ENCODE measurements around the gene TANGO6.

TANGO6 gene

GRCh38 chr16:68920349-68920748 is 77.0 kb downstream of the TANGO6 start:
- no peak for TF ChIP-seq CTCF (IDR thresholded peaks at IDR 0.05)
- H3K27ac ChIP-seq: no peak overlapping the region
- no peaks in the 10 kb centered on the region for H3K4me1 ChIP-seq (ENCODE audit: control insufficient read depth in 1 of 2, insufficient read depth in 1 of 2, low read depth in 1 of 2, low read length in 1 of 2)
- peaks cover 20% of the 10 kb centered on the region for H3K36me3 ChIP-seq
- no peaks in the 10 kb centered on the region for H3K9me3 ChIP-seq
- H3K4me3 ChIP-seq (ENCODE audit: low read depth in 1 of 2, low read length in 1 of 2): no peak overlapping the region
- no peaks in the 10 kb centered on the region for H3K27me3 ChIP-seq

GRCh38 chr16:68921637-68922036 is 78.3 kb downstream of the TANGO6 start:
- no peak for TF ChIP-seq CTCF (IDR thresholded peaks at IDR 0.05)
- Histone ChIP-seq H3K36me3 (peaks cover 21% of the 10 kb centered on the region), H3K4me3 (ENCODE audit: low read depth in 1 of 2, low read length in 1 of 2) (no peak overlapping the region), H3K9me3 (no peaks in the 10 kb centered on the region), H3K27ac (no peak overlapping the region), H3K4me1 (ENCODE audit: control insufficient read depth in 1 of 2, insufficient read depth in 1 of 2, low read depth in 1 of 2, low read length in 1 of 2) (no peaks in the 10 kb centered on the region), H3K27me3 (no peaks in the 10 kb centered on the region)

DNA sequence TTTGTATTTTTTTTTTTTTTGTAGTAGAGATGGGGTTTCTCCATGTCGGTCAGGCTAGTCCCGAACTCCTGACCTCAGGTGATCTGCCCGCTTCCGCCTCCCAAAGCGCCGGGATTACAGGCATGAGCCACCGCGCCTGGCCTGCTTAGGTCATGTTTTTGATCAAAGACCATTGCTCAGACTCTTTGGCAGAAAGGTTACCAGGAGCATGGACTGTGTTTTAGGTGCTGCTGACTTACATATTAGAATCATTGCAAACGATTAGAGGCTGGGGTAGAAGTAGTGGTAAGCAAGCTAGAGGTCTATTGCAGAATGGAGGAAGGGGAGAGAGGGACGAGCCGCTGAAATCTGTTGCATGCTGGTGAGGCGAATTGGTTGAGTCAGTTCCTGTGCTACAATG is 79.8 kb downstream of the TANGO6 start:
- peaks cover 33% of the 10 kb centered on the region for H3K36me3 ChIP-seq
- H3K4me3 ChIP-seq (ENCODE audit: low read depth in 1 of 2, low read length in 1 of 2): no peak overlapping the region
- no peaks in the 10 kb centered on the region for H3K4me1 ChIP-seq (ENCODE audit: control insufficient read depth in 1 of 2, insufficient read depth in 1 of 2, low read depth in 1 of 2, low read length in 1 of 2)
- H3K27ac ChIP-seq: no peak overlapping the region
- no peak for TF ChIP-seq CTCF (IDR thresholded peaks at IDR 0.05)
- no peaks in the 10 kb centered on the region for H3K27me3 ChIP-seq
- no peaks in the 10 kb centered on the region for H3K9me3 ChIP-seq

GRCh38 chr16:68927018-68927417 is 83.7 kb downstream of the TANGO6 start:
- Histone ChIP-seq H3K4me3 (ENCODE audit: low read depth in 1 of 2, low read length in 1 of 2) (no peak overlapping the region), H3K9me3 (no peaks in the 10 kb centered on the region), H3K27me3 (no peaks in the 10 kb centered on the region), H3K4me1 (ENCODE audit: control insufficient read depth in 1 of 2, insufficient read depth in 1 of 2, low read depth in 1 of 2, low read length in 1 of 2) (no peaks in the 10 kb centered on the region), H3K36me3 (peaks cover 50% of the 10 kb centered on the region), H3K27ac (no peak overlapping the region)
- TF ChIP-seq CTCF (IDR thresholded peaks at IDR 0.05): no peak

DNA sequence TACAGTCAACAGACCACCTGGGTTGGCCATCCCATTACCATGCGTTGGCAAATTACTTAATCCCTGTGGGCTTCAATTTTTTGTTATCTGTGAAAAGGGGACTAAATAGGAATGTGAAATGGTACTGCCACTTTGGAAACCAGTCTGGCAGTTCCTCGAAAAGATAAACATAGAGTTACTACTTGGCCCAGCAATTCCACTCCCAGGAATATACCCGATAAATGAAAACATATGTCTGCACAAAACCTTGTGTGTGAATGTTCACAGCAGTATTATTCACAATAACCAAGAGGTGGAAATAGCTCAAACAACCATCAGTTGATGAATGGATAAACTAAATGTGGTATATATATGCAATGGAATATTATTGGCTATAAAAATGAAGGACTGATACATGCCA is 87.9 kb downstream of the TANGO6 start:
- no peak overlapping the region for H3K27ac ChIP-seq
- H3K4me3 ChIP-seq (ENCODE audit: low read depth in 1 of 2, low read length in 1 of 2): no peak overlapping the region
- no peaks in the 10 kb centered on the region for H3K27me3 ChIP-seq
- no peaks in the 10 kb centered on the region for H3K9me3 ChIP-seq
- TF ChIP-seq CTCF (IDR thresholded peaks at IDR 0.05): no peak
- H3K4me1 ChIP-seq (ENCODE audit: control insufficient read depth in 1 of 2, insufficient read depth in 1 of 2, low read depth in 1 of 2, low read length in 1 of 2): no peaks in the 10 kb centered on the region
- H3K36me3 ChIP-seq: peaks cover 61% of the 10 kb centered on the region

- H3K27ac ChIP-seq: no peak overlapping the region
- H3K9me3 ChIP-seq: no peaks in the 10 kb centered on the region
- no peak overlapping the region for H3K4me3 ChIP-seq (ENCODE audit: low read depth in 1 of 2, low read length in 1 of 2)
- peaks cover 36% of the 10 kb centered on the region for H3K36me3 ChIP-seq
- no peaks in the 10 kb centered on the region for H3K27me3 ChIP-seq
- no peaks in the 10 kb centered on the region for H3K4me1 ChIP-seq (ENCODE audit: control insufficient read depth in 1 of 2, insufficient read depth in 1 of 2, low read depth in 1 of 2, low read length in 1 of 2)
- no peak for TF ChIP-seq CTCF (IDR thresholded peaks at IDR 0.05)
These were observed 91.1 kb downstream of the TANGO6 start for GRCh38 chr16:68934402-68934801.
